BE2C (cell line): ENCODE data around the gene LGALS8.
"Not testable (repeated sequence)": the region's sequence is repeated elsewhere in the genome, so short reads cannot be mapped to it uniquely, and the experiment has no call there.

Experiments
- DNase-seq: peaks from one replicate; pipeline ENCODE4 v3.0.0-alpha.2; 2020
- H3K27me3 ChIP-seq: fragments of 250-450 bp; sonication (Bioruptor Pico); 2 replicates; pipeline ENCODE4 v1.5.1; 2020; ENCODE audit warnings: mild to moderate bottlenecking
- H3K36me3 ChIP-seq: fragments of 250-450 bp; sonication (Bioruptor Pico); 2 replicates; pipeline ENCODE4 v1.5.1; 2020; ENCODE audit warnings: mild to moderate bottlenecking
- H3K4me1 ChIP-seq: fragments of 250-450 bp; sonication (Bioruptor Pico); 2 replicates; pipeline ENCODE4 v1.5.1; 2020
- H3K4me3 ChIP-seq: 2 replicates; pipeline ENCODE4 v1.5.1; 2011; ENCODE audit warnings: low read depth, low read length
- H3K9me3 ChIP-seq: fragments of 250-450 bp; sonication (Bioruptor Pico); 2 replicates; pipeline ENCODE4 v1.5.1; 2020
- CTCF ChIP-seq: IDR thresholded peaks from 2 replicates; pipeline ENCODE4 v1.5.1; 2012; ENCODE audit warnings: mild to moderate bottlenecking, low read depth, low read length

LGALS8 gene

GRCh38 chr1:236578661-236579060 is 54.9 kb downstream of the LGALS8 start:
- no peak overlapping the region for H3K4me3 ChIP-seq
- H3K4me1 ChIP-seq, result no peaks in the 10 kb centered on the region
- TF ChIP-seq CTCF, result no peak
- peaks cover 65% of the 10 kb centered on the region for H3K36me3 ChIP-seq
- H3K9me3 ChIP-seq, result no peaks in the 10 kb centered on the region
- no peaks in the 10 kb centered on the region for H3K27me3 ChIP-seq
- DNase-seq, result no peak

GRCh38 chr1:236580404-236580803 is 56.6 kb downstream of the LGALS8 start:
- peaks cover 68% of the 10 kb centered on the region for H3K36me3 ChIP-seq
- not testable (repeated sequence) for H3K4me3 ChIP-seq, DNase-seq, H3K4me1 ChIP-seq, H3K9me3 ChIP-seq, H3K27me3 ChIP-seq

- Histone ChIP-seq H3K4me1 (no peaks in the 10 kb centered on the region), H3K9me3 (no peaks in the 10 kb centered on the region), H3K4me3 (no peak overlapping the region), H3K27me3 (no peaks in the 10 kb centered on the region), H3K36me3 (peaks cover 66% of the 10 kb centered on the region)
- DNase-seq, result no peak
- no peak for TF ChIP-seq CTCF
Measured at GRCh38 chr1:236581528-236581927, 57.7 kb downstream of the LGALS8 start.

- no peak for DNase-seq
- Histone ChIP-seq H3K4me1 (no peaks in the 10 kb centered on the region), H3K27me3 (no peaks in the 10 kb centered on the region), H3K4me3 (no peak overlapping the region), H3K9me3 (no peaks in the 10 kb centered on the region), H3K36me3 (peaks cover 67% of the 10 kb centered on the region)
- no peak for TF ChIP-seq CTCF
Measured at GRCh38 chr1:236589531-236589930, 65.7 kb downstream of the LGALS8 start.

- peaks cover 71% of the 10 kb centered on the region for H3K36me3 ChIP-seq
- no peaks in the 10 kb centered on the region for H3K4me1 ChIP-seq
- no peaks in the 10 kb centered on the region for H3K27me3 ChIP-seq
- no peaks in the 10 kb centered on the region for H3K9me3 ChIP-seq
- no peak for TF ChIP-seq CTCF
- no peak for DNase-seq
- H3K4me3 ChIP-seq, result no peak overlapping the region
Measured at GRCh38 chr1:236590553-236591150, 66.9 kb downstream of the LGALS8 start.

- Histone ChIP-seq H3K36me3 (peaks cover 43% of the 10 kb centered on the region), H3K9me3 (no peaks in the 10 kb centered on the region), H3K4me1 (0 out of 2 replicates have a peak, but pooled peaks cover 4% of the 10 kb centered on the region), H3K4me3 (no peak overlapping the region), H3K27me3 (no peaks in the 10 kb centered on the region)
- no peak for DNase-seq
- no peak for TF ChIP-seq CTCF
Measured at GRCh38 chr1:236602171-236602570, 78.4 kb downstream of the LGALS8 start.
